ENCODE data around the gene PAM.
"Not testable (repeated sequence)": the region's sequence is repeated elsewhere in the genome, so short reads cannot be mapped to it uniquely, and the experiment has no call there.

Gene PAM

DNA sequence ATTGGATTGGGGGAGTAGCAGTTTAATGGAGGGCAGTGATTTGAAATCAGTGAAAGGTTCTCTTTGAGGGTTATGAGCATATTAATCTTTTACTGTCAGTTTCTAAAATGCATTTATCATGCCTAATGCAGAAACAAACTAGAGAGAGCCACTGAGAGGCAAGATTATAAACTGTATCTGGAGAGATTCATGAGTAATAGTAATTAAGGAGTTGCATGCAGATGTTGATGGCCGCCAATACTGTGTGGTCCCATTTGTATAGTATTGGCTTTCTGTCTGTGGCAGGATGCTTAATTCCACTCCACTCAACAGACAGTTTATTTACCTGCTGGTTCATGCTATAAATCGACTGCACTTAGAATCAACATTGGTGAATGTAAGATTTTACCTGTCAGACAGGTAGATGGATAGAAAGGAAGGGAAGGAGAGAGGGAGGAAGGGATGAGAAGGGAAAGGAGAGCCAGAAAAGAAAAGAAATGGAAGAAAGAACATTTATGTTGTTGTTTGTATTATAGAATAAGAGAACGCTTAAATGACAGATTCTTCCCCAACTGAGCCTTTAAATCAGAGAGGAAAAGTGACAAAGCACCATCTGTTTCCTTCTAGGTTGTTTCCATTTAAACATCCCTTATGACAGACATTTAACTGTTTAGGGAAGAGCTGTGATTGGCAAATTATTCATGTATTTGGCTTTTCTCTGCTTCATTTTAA lies 146.5 kb downstream of the PAM start:
- no peak for TF ChIP-seq CTCF (IDR thresholded peaks at IDR 0.05; ENCODE audit: low read depth, low read length)
- no peak for DNase-seq (ENCODE audit: low read depth, low spot score)
- in situ Hi-C loops (cut with HindIII; ENCODE audit: low sequenced_read_pairs) = no loop called here
- no peak overlapping the region for H3K4me3 ChIP-seq (ENCODE audit: low read depth, low read length)

- no peak for DNase-seq (ENCODE audit: low read depth, low spot score)
- no peak overlapping the region for H3K4me3 ChIP-seq (ENCODE audit: low read depth, low read length)
- no peak for TF ChIP-seq CTCF (IDR thresholded peaks at IDR 0.05; ENCODE audit: low read depth, low read length)
- in situ Hi-C loops (cut with HindIII; ENCODE audit: low sequenced_read_pairs) = no loop called here
Observed at GRCh38 chr5:102902135-102902448, 147.0 kb downstream of the PAM start.

DNA sequence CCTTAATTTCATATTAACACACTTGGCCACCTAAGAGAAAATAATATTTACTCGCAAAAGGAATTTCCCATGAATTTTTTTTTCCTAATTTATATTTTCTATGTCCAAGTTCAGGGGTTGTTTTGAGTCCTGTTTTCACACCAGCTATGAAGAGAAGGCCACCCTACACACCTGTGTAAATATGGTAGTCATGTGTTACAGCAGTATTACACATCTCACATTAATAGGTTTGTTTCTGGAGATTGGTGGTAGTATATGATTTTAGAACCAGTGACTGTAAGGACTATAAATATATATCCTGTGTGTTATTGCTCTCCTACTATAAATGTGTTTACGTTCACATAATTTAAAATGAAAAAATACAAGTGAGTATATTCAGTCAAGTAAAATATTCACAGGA lies 147.5 kb downstream of the PAM start:
- in situ Hi-C loops (cut with HindIII; ENCODE audit: low sequenced_read_pairs) = no loop called here
- TF ChIP-seq CTCF (IDR thresholded peaks at IDR 0.05; ENCODE audit: low read depth, low read length) = no peak
- DNase-seq (ENCODE audit: low read depth, low spot score) = no peak
- H3K4me3 ChIP-seq (ENCODE audit: low read depth, low read length) = no peak overlapping the region

- TF ChIP-seq CTCF (IDR thresholded peaks at IDR 0.05; ENCODE audit: low read depth, low read length) = no peak
- no peak overlapping the region for H3K4me3 ChIP-seq (ENCODE audit: low read depth, low read length)
- in situ Hi-C loops (cut with HindIII; ENCODE audit: low sequenced_read_pairs) = no loop called here
- peak; percentile 29 for DNase-seq (ENCODE audit: low read depth, low spot score)
Observed at GRCh38 chr5:102903074-102903871, 148.2 kb downstream of the PAM start.

DNA sequence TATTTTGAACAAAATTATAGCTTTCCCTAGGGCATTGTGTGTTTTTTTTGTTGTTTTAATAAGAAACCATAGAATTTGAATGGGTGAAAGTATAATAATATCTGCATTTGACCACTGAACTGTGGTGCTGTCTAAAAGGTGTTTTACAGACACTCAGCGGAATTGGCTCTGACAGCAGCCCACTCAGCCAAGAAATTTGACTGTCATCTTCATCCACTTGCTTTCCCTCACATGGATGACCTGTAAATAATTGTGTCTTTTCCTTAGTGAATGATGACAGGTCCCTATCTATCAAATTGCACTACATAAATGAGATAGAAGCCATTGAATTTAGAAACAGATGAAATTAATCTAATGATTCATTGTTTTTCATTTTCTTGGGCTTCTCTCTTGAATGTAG lies 150.0 kb downstream of the PAM start:
- in situ Hi-C loops (cut with HindIII; ENCODE audit: low sequenced_read_pairs) = no loop called here
- TF ChIP-seq CTCF (IDR thresholded peaks at IDR 0.05; ENCODE audit: low read depth, low read length) = no peak
- no peak for DNase-seq (ENCODE audit: low read depth, low spot score)
- no peak overlapping the region for H3K4me3 ChIP-seq (ENCODE audit: low read depth, low read length)

GRCh38 chr5:102907099-102907498 lies 152.0 kb downstream of the PAM start:
- in situ Hi-C loops (cut with HindIII; ENCODE audit: low sequenced_read_pairs); H3K4me3 ChIP-seq (ENCODE audit: low read depth, low read length); DNase-seq (ENCODE audit: low read depth, low spot score): not testable (repeated sequence)
